RWPE2 (cell line): ENCODE data around the gene CAMK2A.

ENCODE experiments used
- ATAC-seq: fragments of 200-7000 bp; cut with Tn5 transposase; 3 replicates; pipeline ENCODE4 v1.9.1; 2021; ENCODE audit warnings: low read depth
- DNase-seq: peaks from one replicate; pipeline ENCODE4 v3.0.0-alpha.2; 2020; ENCODE audit warnings: low spot score
- H3K27ac ChIP-seq: fragments of 450-650 bp; 2 replicates; pipeline ENCODE4 v1.5.1; 2017; ENCODE audit warnings: mild to moderate bottlenecking; ENCODE audit not compliant: poor library complexity, severe bottlenecking
- H3K27me3 ChIP-seq: fragments of 250-450 bp; sonication (Bioruptor Pico); 2 replicates; pipeline ENCODE4 v1.5.1; 2021; ENCODE audit warnings: mild to moderate bottlenecking, moderate library complexity; ENCODE audit not compliant: insufficient read depth, poor library complexity, severe bottlenecking
- H3K36me3 ChIP-seq: fragments of 250-450 bp; sonication (Bioruptor Pico); 2 replicates; pipeline ENCODE4 v1.5.1; 2020; ENCODE audit warnings: low read depth, mild to moderate bottlenecking, moderate library complexity
- H3K4me1 ChIP-seq: fragments of 250-450 bp; sonication (Bioruptor Pico); 2 replicates; pipeline ENCODE4 v1.5.1; 2021; ENCODE audit warnings: mild to moderate bottlenecking, moderate library complexity; ENCODE audit not compliant: insufficient read depth, poor library complexity, severe bottlenecking
- H3K4me3 ChIP-seq: fragments of 250-450 bp; sonication (Bioruptor Pico); 2 replicates; pipeline ENCODE4 v1.5.1; 2021; ENCODE audit warnings: mild to moderate bottlenecking, moderate library complexity; ENCODE audit not compliant: severe bottlenecking
- H3K9me3 ChIP-seq: fragments of 250-450 bp; sonication (Bioruptor Pico); 2 replicates; pipeline ENCODE4 v1.5.1; 2021; ENCODE audit warnings: mild to moderate bottlenecking, moderate library complexity; ENCODE audit not compliant: severe bottlenecking
- TF ChIP-seq, protein P1 (sequence below): fragments of 450-650 bp; IDR thresholded peaks from one replicate; pipeline ENCODE4 v1.5.1; 2017; ENCODE audit warnings: mild to moderate bottlenecking, moderate library complexity; ENCODE audit not compliant: poor library complexity, severe bottlenecking

CAMK2A gene

DNA sequence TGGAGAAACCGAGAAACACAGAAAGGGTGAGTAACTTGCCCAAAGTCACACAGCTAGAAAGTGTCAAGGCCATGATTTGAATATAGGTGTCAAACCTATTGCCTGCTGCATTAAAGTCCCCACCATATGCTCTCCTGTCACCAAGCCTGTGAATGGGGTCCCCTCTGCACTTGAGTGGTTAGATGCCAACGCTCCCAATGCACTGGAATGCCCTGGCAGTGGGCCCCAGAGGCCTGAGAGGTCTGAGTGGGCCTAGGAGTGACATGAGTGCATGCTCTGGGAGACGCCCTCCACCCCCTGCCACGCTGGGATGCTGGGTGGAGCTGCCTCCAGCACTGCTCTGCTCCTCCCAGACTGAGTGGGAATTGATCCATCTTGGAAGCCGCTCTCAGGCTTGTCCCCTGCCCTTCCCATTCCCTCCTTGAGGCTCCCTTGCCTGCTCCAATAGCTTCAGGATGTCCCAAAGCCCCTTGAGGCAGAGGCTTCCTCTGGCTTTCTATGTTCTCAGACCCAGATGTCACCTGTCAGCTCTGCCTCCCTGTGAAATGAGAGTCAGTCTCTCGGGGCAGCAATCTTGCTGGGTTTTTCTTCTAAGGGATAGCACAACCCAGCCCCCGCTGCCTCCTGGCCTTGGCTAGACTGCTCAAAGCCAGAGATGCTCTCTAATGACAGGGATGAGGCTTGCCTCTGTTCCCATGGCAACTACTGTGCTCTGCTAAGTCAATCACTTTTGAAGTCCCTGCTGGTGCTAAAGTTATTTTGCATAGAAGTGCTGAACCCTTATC is 19.7 kb upstream of the CAMK2A start:
- H3K4me3 ChIP-seq = no peak overlapping the region
- H3K9me3 ChIP-seq = no peaks in the 10 kb centered on the region
- DNase-seq (peak; percentile 49), ATAC-seq (no peak)
- no peak overlapping the region for H3K27ac ChIP-seq
- no peaks in the 10 kb centered on the region for H3K27me3 ChIP-seq
- H3K36me3 ChIP-seq = no peaks in the 10 kb centered on the region
- TF ChIP-seq, protein P1, sequence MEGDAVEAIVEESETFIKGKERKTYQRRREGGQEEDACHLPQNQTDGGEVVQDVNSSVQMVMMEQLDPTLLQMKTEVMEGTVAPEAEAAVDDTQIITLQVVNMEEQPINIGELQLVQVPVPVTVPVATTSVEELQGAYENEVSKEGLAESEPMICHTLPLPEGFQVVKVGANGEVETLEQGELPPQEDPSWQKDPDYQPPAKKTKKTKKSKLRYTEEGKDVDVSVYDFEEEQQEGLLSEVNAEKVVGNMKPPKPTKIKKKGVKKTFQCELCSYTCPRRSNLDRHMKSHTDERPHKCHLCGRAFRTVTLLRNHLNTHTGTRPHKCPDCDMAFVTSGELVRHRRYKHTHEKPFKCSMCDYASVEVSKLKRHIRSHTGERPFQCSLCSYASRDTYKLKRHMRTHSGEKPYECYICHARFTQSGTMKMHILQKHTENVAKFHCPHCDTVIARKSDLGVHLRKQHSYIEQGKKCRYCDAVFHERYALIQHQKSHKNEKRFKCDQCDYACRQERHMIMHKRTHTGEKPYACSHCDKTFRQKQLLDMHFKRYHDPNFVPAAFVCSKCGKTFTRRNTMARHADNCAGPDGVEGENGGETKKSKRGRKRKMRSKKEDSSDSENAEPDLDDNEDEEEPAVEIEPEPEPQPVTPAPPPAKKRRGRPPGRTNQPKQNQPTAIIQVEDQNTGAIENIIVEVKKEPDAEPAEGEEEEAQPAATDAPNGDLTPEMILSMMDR = no peak
- H3K4me1 ChIP-seq = no peaks in the 10 kb centered on the region

GRCh38 chr5:150307617-150308426 is 18.2 kb upstream of the CAMK2A start:
- DNase-seq (peak; percentile 38), ATAC-seq (no peak)
- Histone ChIP-seq H3K4me3 (no peak overlapping the region), H3K4me1 (no peaks in the 10 kb centered on the region), H3K27me3 (no peaks in the 10 kb centered on the region), H3K9me3 (no peaks in the 10 kb centered on the region), H3K36me3 (no peaks in the 10 kb centered on the region), H3K27ac (no peak overlapping the region)
- TF ChIP-seq, protein P1 = no peak

DNA sequence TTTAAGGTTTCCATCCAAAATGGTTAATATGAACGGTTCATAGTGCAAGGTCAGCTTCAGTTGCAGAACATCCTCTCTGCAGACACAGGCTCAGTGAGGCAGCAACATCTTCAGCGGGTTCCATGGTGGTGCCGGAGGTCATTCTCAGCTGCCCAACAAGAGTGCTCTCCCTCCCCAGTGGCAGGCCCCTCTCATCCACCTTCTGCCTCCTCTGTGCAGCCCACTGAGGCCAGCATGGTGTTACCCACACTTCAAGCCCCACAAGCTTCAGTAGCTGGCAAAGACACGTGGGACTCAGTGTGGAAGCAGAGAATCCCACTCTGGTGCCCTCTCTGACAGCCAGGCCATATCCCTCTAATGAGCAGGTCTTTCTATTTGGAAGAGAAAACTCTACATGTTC is 17.2 kb upstream of the CAMK2A start:
- TF ChIP-seq, protein P1 = no peak
- ATAC-seq (no peak), DNase-seq (peak; percentile 41)
- Histone ChIP-seq H3K4me1 (peaks cover 3% of the 10 kb centered on the region), H3K27me3 (no peaks in the 10 kb centered on the region), H3K4me3 (no peak overlapping the region), H3K36me3 (no peaks in the 10 kb centered on the region), H3K9me3 (no peaks in the 10 kb centered on the region), H3K27ac (no peak overlapping the region)

DNA sequence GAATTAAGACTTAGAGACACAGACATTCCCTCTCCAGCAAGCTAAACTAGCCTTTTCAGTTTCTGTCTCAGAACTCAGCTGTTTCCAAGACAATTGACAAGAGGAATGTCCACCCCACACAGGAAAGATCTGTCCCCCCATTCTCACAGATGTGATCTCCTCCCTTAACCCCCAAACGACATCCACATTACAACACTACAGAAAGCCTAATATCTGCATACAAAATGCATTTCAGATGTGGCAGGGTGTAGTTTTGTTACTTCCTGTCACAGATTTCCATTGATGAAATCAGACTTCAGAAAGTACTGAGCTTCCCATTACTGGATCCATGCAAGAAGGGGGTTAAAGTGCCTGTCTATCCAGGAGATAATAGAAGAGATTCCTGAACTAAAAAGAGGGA is 16.0 kb upstream of the CAMK2A start:
- H3K27me3 ChIP-seq = no peaks in the 10 kb centered on the region
- peaks cover 13% of the 10 kb centered on the region for H3K4me1 ChIP-seq
- DNase-seq = no peak
- TF ChIP-seq, protein P1 = no peak
- H3K9me3 ChIP-seq = no peaks in the 10 kb centered on the region
- ATAC-seq = no peak
- no peak overlapping the region for H3K4me3 ChIP-seq
- H3K36me3 ChIP-seq = no peaks in the 10 kb centered on the region
- H3K27ac ChIP-seq = no peak overlapping the region
